Panc1 (cell line): ENCODE results near the gene PROP1.

ENCODE experiments used
- SIN3A ChIP-seq: IDR thresholded peaks from 2 replicates; pipeline ENCODE4 v1.6.1; 2012; ENCODE audit warnings: low read depth, mild to moderate bottlenecking, low read length, moderate library complexity, borderline replicate concordance; ENCODE audit not compliant: insufficient read depth
- TF ChIP-seq, protein P1 (sequence below): fragments of 450-650 bp; IDR thresholded peaks from 2 replicates; pipeline ENCODE4 v1.5.1; 2017; ENCODE audit warnings: mild to moderate bottlenecking
- TF ChIP-seq, protein P2 (sequence below), 2 experiments: IDR thresholded peaks; 2 replicates each; pipeline ENCODE4 v1.6.1; 2011 to 2012; ENCODE audit warnings: low read depth in 2 of 2, control low read depth in 1 of 2, low read length in 1 of 2, mild to moderate bottlenecking in 1 of 2, moderate library complexity in 1 of 2; ENCODE audit not compliant: insufficient read depth in 1 of 2

- TF ChIP-seq, protein P1, sequence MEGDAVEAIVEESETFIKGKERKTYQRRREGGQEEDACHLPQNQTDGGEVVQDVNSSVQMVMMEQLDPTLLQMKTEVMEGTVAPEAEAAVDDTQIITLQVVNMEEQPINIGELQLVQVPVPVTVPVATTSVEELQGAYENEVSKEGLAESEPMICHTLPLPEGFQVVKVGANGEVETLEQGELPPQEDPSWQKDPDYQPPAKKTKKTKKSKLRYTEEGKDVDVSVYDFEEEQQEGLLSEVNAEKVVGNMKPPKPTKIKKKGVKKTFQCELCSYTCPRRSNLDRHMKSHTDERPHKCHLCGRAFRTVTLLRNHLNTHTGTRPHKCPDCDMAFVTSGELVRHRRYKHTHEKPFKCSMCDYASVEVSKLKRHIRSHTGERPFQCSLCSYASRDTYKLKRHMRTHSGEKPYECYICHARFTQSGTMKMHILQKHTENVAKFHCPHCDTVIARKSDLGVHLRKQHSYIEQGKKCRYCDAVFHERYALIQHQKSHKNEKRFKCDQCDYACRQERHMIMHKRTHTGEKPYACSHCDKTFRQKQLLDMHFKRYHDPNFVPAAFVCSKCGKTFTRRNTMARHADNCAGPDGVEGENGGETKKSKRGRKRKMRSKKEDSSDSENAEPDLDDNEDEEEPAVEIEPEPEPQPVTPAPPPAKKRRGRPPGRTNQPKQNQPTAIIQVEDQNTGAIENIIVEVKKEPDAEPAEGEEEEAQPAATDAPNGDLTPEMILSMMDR = no peak
- TF ChIP-seq, protein P2, sequence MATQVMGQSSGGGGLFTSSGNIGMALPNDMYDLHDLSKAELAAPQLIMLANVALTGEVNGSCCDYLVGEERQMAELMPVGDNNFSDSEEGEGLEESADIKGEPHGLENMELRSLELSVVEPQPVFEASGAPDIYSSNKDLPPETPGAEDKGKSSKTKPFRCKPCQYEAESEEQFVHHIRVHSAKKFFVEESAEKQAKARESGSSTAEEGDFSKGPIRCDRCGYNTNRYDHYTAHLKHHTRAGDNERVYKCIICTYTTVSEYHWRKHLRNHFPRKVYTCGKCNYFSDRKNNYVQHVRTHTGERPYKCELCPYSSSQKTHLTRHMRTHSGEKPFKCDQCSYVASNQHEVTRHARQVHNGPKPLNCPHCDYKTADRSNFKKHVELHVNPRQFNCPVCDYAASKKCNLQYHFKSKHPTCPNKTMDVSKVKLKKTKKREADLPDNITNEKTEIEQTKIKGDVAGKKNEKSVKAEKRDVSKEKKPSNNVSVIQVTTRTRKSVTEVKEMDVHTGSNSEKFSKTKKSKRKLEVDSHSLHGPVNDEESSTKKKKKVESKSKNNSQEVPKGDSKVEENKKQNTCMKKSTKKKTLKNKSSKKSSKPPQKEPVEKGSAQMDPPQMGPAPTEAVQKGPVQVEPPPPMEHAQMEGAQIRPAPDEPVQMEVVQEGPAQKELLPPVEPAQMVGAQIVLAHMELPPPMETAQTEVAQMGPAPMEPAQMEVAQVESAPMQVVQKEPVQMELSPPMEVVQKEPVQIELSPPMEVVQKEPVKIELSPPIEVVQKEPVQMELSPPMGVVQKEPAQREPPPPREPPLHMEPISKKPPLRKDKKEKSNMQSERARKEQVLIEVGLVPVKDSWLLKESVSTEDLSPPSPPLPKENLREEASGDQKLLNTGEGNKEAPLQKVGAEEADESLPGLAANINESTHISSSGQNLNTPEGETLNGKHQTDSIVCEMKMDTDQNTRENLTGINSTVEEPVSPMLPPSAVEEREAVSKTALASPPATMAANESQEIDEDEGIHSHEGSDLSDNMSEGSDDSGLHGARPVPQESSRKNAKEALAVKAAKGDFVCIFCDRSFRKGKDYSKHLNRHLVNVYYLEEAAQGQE (IDR thresholded peaks at IDR 0.05; ENCODE audit: insufficient read depth in 1 of 2, low read depth in 2 of 2, low read length in 1 of 2) = no peak
- no peak for TF ChIP-seq SIN3A
Measured at GRCh38 chr5:177980743-177981151, 15.3 kb downstream of the PROP1 start.
